ENCODE results near the gene PACS1.

The PACS1 gene

DNA sequence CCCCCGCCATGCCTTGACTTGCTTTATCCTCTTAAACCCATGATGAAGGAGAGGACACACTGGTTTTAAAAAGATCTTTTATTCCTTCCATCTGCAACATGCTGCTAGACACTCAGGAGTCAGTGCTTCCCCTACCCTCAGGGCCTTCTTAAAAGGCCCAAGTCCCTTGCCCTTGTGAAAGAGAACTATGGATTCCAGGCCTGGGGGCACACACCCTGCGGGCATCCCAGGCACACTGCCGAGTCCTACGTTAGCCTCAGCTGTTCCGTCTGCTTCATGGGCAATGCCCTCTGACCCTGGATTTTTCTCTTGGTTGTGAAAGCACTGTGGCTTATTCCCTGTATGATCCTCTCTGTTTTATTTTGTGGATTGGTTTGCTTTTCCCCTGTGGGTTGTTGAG, 163.2 kb downstream of the PACS1 start:
- H3K36me3 ChIP-seq = peaks cover 3% of the 10 kb centered on the region
- H3K4me1 ChIP-seq = no peaks in the 10 kb centered on the region
- H3K27me3 ChIP-seq = no peaks in the 10 kb centered on the region
- H3K4me3 ChIP-seq (ENCODE audit: low read depth, low read length) = no peak overlapping the region
- H3K9me3 ChIP-seq = no peaks in the 10 kb centered on the region
- no peak for DNase-seq
- TF ChIP-seq, protein P1, sequence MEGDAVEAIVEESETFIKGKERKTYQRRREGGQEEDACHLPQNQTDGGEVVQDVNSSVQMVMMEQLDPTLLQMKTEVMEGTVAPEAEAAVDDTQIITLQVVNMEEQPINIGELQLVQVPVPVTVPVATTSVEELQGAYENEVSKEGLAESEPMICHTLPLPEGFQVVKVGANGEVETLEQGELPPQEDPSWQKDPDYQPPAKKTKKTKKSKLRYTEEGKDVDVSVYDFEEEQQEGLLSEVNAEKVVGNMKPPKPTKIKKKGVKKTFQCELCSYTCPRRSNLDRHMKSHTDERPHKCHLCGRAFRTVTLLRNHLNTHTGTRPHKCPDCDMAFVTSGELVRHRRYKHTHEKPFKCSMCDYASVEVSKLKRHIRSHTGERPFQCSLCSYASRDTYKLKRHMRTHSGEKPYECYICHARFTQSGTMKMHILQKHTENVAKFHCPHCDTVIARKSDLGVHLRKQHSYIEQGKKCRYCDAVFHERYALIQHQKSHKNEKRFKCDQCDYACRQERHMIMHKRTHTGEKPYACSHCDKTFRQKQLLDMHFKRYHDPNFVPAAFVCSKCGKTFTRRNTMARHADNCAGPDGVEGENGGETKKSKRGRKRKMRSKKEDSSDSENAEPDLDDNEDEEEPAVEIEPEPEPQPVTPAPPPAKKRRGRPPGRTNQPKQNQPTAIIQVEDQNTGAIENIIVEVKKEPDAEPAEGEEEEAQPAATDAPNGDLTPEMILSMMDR (IDR thresholded peaks at IDR 0.05; ENCODE audit: low read depth, low read length) = no peak

DNA sequence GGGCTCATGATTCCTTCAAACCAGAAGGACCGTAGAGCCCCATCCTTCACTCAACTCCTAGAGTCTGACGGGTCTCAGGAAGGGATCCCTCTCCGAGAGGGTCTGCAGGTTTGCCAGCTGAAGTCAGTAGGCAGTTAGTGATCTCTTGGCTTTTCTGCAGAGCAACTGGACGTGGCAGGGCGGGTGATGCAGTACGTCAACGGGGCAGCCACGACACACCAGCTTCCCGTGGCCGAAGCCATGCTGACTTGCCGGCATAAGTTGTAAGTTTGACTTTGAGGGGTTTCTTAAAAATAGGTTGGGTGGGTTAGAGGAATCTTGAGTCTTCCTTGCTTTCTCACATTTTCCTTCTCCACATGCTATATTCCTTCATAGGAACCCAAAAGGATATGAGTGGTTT, 165.1 kb downstream of the PACS1 start:
- Histone ChIP-seq H3K36me3 (peaks cover 6% of the 10 kb centered on the region), H3K9me3 (no peaks in the 10 kb centered on the region), H3K27me3 (no peaks in the 10 kb centered on the region), H3K4me1 (no peaks in the 10 kb centered on the region), H3K4me3 (ENCODE audit: low read depth, low read length) (no peak overlapping the region)
- TF ChIP-seq, protein P1 (IDR thresholded peaks at IDR 0.05; ENCODE audit: low read depth, low read length) = no peak
- no peak for DNase-seq

DNA sequence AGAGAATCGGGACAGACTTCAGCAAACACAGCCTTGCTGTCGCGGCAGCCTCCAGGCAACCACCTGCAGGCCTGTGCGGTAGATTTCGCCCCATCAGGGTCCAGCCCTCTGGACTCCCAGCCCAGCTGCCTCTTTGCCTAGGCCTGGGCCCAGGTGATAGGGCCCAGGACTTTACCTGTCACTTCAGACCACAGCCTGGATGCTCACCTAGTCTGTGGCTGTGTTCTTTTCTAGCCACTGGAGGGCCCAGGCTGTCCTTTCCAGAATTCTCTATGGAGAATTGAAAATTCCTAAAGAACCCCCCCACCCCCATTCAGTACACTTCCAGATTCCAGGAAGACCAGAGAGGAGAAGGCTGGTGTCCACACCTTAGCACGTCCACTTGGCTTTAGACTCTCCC, 167.8 kb downstream of the PACS1 start:
- Histone ChIP-seq H3K27me3 (no peaks in the 10 kb centered on the region), H3K4me3 (ENCODE audit: low read depth, low read length) (no peak overlapping the region), H3K4me1 (no peaks in the 10 kb centered on the region), H3K9me3 (no peaks in the 10 kb centered on the region), H3K36me3 (peaks cover 3% of the 10 kb centered on the region)
- no peak for DNase-seq
- TF ChIP-seq, protein P1 (IDR thresholded peaks at IDR 0.05; ENCODE audit: low read depth, low read length) = 0 out of 2 replicates have a peak, but pooled peaks have one; percentile 10

DNA sequence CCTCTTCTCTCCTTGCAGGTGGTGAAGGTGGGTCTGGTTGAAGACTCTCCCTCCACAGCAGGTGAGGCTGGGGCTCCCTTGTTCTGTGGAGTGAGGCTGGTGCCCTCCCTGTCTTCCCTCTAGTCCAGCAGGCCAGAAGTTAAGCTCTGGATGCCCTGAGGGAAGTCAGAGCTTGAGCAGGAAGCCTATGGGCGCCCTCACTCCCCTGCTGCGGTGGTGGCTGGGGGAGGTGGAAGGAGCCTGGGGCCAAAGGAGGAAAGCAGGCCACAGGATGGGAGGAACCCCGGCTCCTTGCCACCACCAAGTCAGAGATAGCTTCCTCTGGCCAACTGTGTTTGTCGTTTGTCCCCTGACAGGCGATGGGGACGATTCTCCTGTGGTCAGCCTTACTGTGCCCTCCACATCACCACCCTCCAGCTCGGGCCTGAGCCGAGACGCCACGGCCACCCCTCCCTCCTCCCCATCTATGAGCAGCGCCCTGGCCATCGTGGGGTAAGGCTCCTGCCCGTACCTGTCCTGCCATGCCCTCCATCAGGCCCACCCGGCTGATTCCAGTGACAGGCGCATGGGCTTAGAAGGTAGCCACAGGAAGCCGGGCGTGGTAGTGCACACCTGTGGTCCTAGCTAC, 168.8 kb downstream of the PACS1 start:
- TF ChIP-seq, protein P1 (IDR thresholded peaks at IDR 0.05; ENCODE audit: low read depth, low read length) = no peak
- H3K4me3 ChIP-seq (ENCODE audit: low read depth, low read length) = no peak overlapping the region
- H3K27me3 ChIP-seq = no peaks in the 10 kb centered on the region
- H3K36me3 ChIP-seq = peaks cover 3% of the 10 kb centered on the region
- no peak for DNase-seq
- no peaks in the 10 kb centered on the region for H3K4me1 ChIP-seq
- H3K9me3 ChIP-seq = no peaks in the 10 kb centered on the region

DNA sequence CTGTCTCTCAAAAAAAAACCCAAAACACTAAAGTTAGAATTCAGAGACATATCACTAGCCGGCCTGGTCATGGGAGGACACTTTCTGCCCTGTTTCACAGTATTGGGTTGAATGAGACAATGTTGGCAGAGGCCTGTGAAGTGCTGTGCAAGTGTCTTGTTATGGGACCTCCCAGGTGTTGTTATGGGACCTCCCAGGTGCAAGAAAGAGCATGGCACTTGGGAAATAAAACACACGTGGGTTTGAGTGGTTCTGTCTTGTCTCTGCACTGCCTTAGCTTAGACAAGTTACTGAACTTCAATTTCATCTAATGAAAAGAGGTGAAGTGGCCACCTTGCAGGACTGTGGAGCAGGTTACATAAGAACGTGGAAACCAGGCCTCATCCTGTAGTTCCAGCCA, 169.4 kb downstream of the PACS1 start:
- H3K36me3 ChIP-seq = peaks cover 3% of the 10 kb centered on the region
- no peaks in the 10 kb centered on the region for H3K4me1 ChIP-seq
- no peaks in the 10 kb centered on the region for H3K27me3 ChIP-seq
- no peaks in the 10 kb centered on the region for H3K9me3 ChIP-seq
- no peak overlapping the region for H3K4me3 ChIP-seq (ENCODE audit: low read depth, low read length)
- TF ChIP-seq, protein P1 (IDR thresholded peaks at IDR 0.05; ENCODE audit: low read depth, low read length) = no peak
- DNase-seq = no peak

DNA sequence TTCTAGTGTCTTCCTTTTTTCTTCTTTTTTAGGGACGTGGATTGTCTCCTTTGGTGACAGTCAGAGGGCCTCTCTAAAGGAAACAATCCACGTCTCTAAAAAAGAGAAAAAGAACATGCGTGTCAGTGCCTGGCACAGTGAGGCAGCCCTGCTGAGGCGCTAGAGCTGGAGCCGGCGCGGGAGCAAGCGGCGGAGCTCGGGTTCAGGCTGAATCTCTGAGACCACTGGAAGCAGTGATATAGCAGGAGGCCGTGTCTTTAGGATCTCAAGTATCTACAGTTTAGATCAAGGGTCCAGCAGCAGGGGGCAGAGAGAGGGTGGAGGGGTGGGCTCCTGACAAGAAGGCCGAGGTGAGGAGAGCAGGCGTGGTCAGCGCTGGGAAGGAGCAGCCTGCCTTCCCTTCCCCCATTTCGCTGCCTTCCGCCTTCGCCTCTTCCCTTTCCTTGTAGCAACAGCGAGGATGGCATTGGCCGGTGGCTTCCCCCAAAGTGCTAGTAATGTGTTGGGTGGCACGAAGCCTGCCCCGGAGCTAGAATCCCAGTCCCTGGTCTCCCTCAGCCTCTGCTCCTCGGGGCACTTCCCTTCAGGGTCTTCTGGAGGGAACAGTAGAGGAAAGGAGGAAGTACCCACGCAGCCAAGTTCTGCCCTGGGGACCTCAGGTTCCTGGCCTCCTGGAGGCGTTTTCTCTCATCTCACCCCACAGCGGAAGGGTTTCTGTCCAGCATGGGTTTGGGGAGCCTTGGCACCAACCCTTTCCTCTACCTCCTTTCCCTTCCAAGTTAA, 170.1 kb downstream of the PACS1 start:
- Histone ChIP-seq H3K27me3 (no peaks in the 10 kb centered on the region), H3K4me1 (no peaks in the 10 kb centered on the region), H3K4me3 (ENCODE audit: low read depth, low read length) (no peak overlapping the region), H3K9me3 (no peaks in the 10 kb centered on the region), H3K36me3 (peaks cover 3% of the 10 kb centered on the region)
- TF ChIP-seq, protein P1 (IDR thresholded peaks at IDR 0.05; ENCODE audit: low read depth, low read length) = no peak
- DNase-seq = no peak
